ENCODE results near the gene VASP.

Gene VASP

GRCh38 chr19:45477713-45478453 lies 29.4 kb upstream of the VASP start:
- no peak for FAIRE-seq
- no peak for TF ChIP-seq POLR2A (IDR thresholded peaks at IDR 0.05; ENCODE audit: low read depth, low read length)
- no peak for DNase-seq (ENCODE audit: insufficient read length, low spot score)

- DNase-seq (ENCODE audit: insufficient read length, low spot score) (no peak), FAIRE-seq (no peak)
- no peak for TF ChIP-seq POLR2A (IDR thresholded peaks at IDR 0.05; ENCODE audit: low read depth, low read length)
Measured at GRCh38 chr19:45478454-45479238, 28.6 kb upstream of the VASP start.

- no peak for FAIRE-seq
- TF ChIP-seq POLR2A (IDR thresholded peaks at IDR 0.05; ENCODE audit: low read depth, low read length), result no peak
- no peak for DNase-seq (ENCODE audit: insufficient read length, low spot score)
Measured at GRCh38 chr19:45483033-45483432, 24.2 kb upstream of the VASP start.

- TF ChIP-seq POLR2A (IDR thresholded peaks at IDR 0.05; ENCODE audit: low read depth, low read length), result no peak
- no peak for FAIRE-seq
- no peak for DNase-seq (ENCODE audit: insufficient read length, low spot score)
Measured at GRCh38 chr19:45484273-45484945, 22.9 kb upstream of the VASP start.

GRCh38 chr19:45485305-45486077 lies 21.8 kb upstream of the VASP start:
- peak; percentile 62 for FAIRE-seq
- no peak for TF ChIP-seq POLR2A (IDR thresholded peaks at IDR 0.05; ENCODE audit: low read depth, low read length)
- DNase-seq (ENCODE audit: insufficient read length, low spot score), result no peak

GRCh38 chr19:45488708-45489107 lies 18.6 kb upstream of the VASP start:
- no peak for TF ChIP-seq POLR2A (IDR thresholded peaks at IDR 0.05; ENCODE audit: low read depth, low read length)
- DNase-seq (ENCODE audit: insufficient read length, low spot score) (no peak), FAIRE-seq (no peak)

- DNase-seq (ENCODE audit: insufficient read length, low spot score) (no peak), FAIRE-seq (no peak)
- TF ChIP-seq POLR2A (IDR thresholded peaks at IDR 0.05; ENCODE audit: low read depth, low read length), result no peak
Measured at GRCh38 chr19:45489216-45489855, 17.9 kb upstream of the VASP start.

GRCh38 chr19:45492137-45492626 lies 15.1 kb upstream of the VASP start:
- no peak for FAIRE-seq
- TF ChIP-seq POLR2A (IDR thresholded peaks at IDR 0.05; ENCODE audit: low read depth, low read length), result no peak
- no peak for DNase-seq (ENCODE audit: insufficient read length, low spot score)

GRCh38 chr19:45492627-45493470 lies 14.4 kb upstream of the VASP start:
- FAIRE-seq (no peak), DNase-seq (ENCODE audit: insufficient read length, low spot score) (no peak)
- TF ChIP-seq POLR2A (IDR thresholded peaks at IDR 0.05; ENCODE audit: low read depth, low read length), result no peak

- DNase-seq (ENCODE audit: insufficient read length, low spot score) (no peak), FAIRE-seq (no peak)
- TF ChIP-seq POLR2A (IDR thresholded peaks at IDR 0.05; ENCODE audit: low read depth, low read length), result no peak
Measured at GRCh38 chr19:45494261-45494916, 12.9 kb upstream of the VASP start.

- FAIRE-seq (no peak), DNase-seq (ENCODE audit: insufficient read length, low spot score) (no peak)
- TF ChIP-seq POLR2A (IDR thresholded peaks at IDR 0.05; ENCODE audit: low read depth, low read length), result no peak
Measured at GRCh38 chr19:45495178-45495577, 12.1 kb upstream of the VASP start.

All from H54 (cell line).